Neural crest cell (in vitro differentiated cells): ENCODE data around the gene PCDH9. TPM values are rescaled to one million over a fixed set of nuclear protein-coding genes. Genes with fewer than 3 reads are reported as not detected.
"Not testable (repeated sequence)": the region's sequence is repeated elsewhere in the genome, so short reads cannot be mapped to it uniquely, and the experiment has no call there.

Source experiments
- DNase-seq: peaks from one replicate; pipeline ENCODE4 v3.0.0; 2021; ENCODE audit warnings: low read depth, mixed read lengths, low spot score
- H3K27ac Mint-ChIP-seq: one replicate; pipeline ENCODE4 v1.8.0; 2021; ENCODE audit warnings: mild to moderate bottlenecking, mixed read lengths; ENCODE audit not compliant: unreplicated experiment
- H3K27me3 Mint-ChIP-seq: 2 replicates; pipeline ENCODE4 v1.8.0; 2021; ENCODE audit warnings: low read depth, mild to moderate bottlenecking, mixed read lengths
- H3K36me3 Mint-ChIP-seq: 2 replicates; pipeline ENCODE4 v1.8.0; 2021; ENCODE audit warnings: low read depth, mild to moderate bottlenecking, mixed read lengths
- H3K4me1 Mint-ChIP-seq: 2 replicates; pipeline ENCODE4 v1.8.0; 2021; ENCODE audit warnings: mixed read lengths
- H3K4me3 Mint-ChIP-seq: one replicate; pipeline ENCODE4 v1.8.0; 2021; ENCODE audit warnings: mild to moderate bottlenecking, mixed read lengths
- H3K9me3 Mint-ChIP-seq: 2 replicates; pipeline ENCODE4 v1.8.0; 2021; ENCODE audit warnings: mixed read lengths
- total RNA-seq: library from RNA; stranded (reverse); gene quantifications from 2 replicates; pipeline ENCODE4 v1.2.1, GENCODE V29; 2021
- TF ChIP-seq, protein P1 (sequence below): fragments of 200-600 bp; sonication (generic); conservative IDR thresholded peaks from 2 replicates; pipeline ENCODE4 v1.5.0; 2021; ENCODE audit warnings: antibody characterized with exemption, mild to moderate bottlenecking

Gene PCDH9
- total RNA-seq, 1 donor from 2014 or later = 6.3 TPM

DNA sequence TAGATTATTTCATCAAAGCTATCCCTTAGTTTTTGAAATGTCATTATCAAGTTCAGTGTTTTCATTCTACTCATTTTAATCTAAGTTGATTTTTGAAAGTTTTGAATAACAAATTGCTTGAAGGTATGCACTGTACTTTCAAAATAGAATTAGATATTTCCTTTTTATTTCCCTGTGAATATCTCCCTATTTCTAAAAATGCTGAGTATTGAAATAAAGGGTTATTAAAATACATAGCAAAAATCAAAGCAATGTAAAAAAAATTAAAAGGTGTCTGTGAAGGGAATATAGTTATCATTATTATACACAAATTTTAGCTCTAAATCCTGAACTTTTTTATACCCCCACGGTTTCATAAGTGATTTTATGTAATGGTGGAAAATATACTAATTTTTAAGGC, 967.8 kb downstream of the PCDH9 start:
- Mint-ChIP-seq H3K27ac (no peak overlapping the region), H3K27me3 (no peaks in the 10 kb centered on the region), H3K4me1 (peaks cover 12% of the 10 kb centered on the region)

DNA sequence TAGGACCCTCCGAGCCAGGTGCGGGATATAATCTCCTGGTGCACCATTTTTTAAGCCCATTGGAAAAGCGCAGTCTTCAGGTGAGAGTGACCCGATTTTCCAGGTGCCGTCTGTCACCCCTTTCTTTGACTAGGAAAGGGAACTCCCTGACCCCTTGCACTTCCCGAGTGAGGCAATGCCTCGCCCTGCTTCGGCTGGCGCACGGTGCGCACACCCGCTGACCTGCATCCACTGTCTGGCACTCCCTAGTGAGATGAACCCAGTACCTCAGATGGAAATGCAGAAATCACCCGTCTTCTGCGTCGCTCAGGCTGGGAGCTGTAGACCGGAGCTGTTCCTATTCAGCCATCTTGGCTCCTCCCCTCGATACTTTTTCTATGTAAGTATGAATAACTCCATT, 970.7 kb downstream of the PCDH9 start:
- not testable (repeated sequence) for DNase-seq, H3K4me3 Mint-ChIP-seq, H3K27ac Mint-ChIP-seq, H3K4me1 Mint-ChIP-seq, H3K36me3 Mint-ChIP-seq, H3K27me3 Mint-ChIP-seq, H3K9me3 Mint-ChIP-seq

More for the DNA sequence above, 967.8 kb downstream of the PCDH9 start:
- H3K9me3 Mint-ChIP-seq = peaks cover 3% of the 10 kb centered on the region
- H3K4me3 Mint-ChIP-seq = no peak overlapping the region
- TF ChIP-seq, protein P1, sequence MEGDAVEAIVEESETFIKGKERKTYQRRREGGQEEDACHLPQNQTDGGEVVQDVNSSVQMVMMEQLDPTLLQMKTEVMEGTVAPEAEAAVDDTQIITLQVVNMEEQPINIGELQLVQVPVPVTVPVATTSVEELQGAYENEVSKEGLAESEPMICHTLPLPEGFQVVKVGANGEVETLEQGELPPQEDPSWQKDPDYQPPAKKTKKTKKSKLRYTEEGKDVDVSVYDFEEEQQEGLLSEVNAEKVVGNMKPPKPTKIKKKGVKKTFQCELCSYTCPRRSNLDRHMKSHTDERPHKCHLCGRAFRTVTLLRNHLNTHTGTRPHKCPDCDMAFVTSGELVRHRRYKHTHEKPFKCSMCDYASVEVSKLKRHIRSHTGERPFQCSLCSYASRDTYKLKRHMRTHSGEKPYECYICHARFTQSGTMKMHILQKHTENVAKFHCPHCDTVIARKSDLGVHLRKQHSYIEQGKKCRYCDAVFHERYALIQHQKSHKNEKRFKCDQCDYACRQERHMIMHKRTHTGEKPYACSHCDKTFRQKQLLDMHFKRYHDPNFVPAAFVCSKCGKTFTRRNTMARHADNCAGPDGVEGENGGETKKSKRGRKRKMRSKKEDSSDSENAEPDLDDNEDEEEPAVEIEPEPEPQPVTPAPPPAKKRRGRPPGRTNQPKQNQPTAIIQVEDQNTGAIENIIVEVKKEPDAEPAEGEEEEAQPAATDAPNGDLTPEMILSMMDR = no peak
- H3K36me3 Mint-ChIP-seq = peaks cover 3% of the 10 kb centered on the region
- no peak for DNase-seq
